ENCODE results near the gene GDPD4. TPM values are rescaled to one million over a fixed set of nuclear protein-coding genes. Genes with fewer than 3 reads are reported as not detected.

Gene GDPD4
- total and polyA plus RNA-seq, 9 of the 15 experiments (the other 6 are each of a cell fraction or from before 2014, with no cell fraction given): 0.40 TPM; not detected in 8

- TF ChIP-seq DEAF1 (CRISPR knock-in tag; IDR thresholded peaks at IDR 0.05) (no peak), ZNF518B (CRISPR knock-in tag; IDR thresholded peaks at IDR 0.05) (no peak), HEY1 (CRISPR knock-in tag; IDR thresholded peaks at IDR 0.05; ENCODE audit: borderline replicate concordance) (no peak), DLX4 (CRISPR knock-in tag; IDR thresholded peaks at IDR 0.05) (no peak), ZBTB12 (CRISPR knock-in tag; IDR thresholded peaks at IDR 0.05) (0 out of 2 replicates have a peak, but pooled peaks have one; percentile 21), NCOR1 (IDR thresholded peaks at IDR 0.05) (peak; percentile 84), HSF4 (CRISPR knock-in tag; IDR thresholded peaks at IDR 0.05; ENCODE audit: borderline replicate concordance) (no peak), ZNF512 (tag; IDR thresholded peaks at IDR 0.05) (no peak), BRCA1 (IDR thresholded peaks at IDR 0.05) (no peak), BRCA1 (CRISPR knock-in tag; IDR thresholded peaks at IDR 0.05) (no peak), CUX1 (CRISPR knock-in tag; IDR thresholded peaks at IDR 0.05) (no peak), ZNF232 (CRISPR knock-in tag; IDR thresholded peaks at IDR 0.05) (no peak), ATF7 (IDR thresholded peaks at IDR 0.05) (0 out of 2 replicates have a peak, but pooled peaks have one; percentile 30), TRIM28 (IDR thresholded peaks at IDR 0.05) (no peak), CTBP1 (IDR thresholded peaks at IDR 0.05; ENCODE audit: borderline replicate concordance) (peak; percentile 91)
Measured at GRCh38 chr11:77302752-77303151, 1.3 kb upstream of the GDPD4 start (continued).
